Activated T-cell treated with anti-CD3 and anti-CD28 coated beads for 4 hours (primary cell): ENCODE data around the gene TRIM28.
"Not testable (repeated sequence)": the region's sequence is repeated elsewhere in the genome, so short reads cannot be mapped to it uniquely, and the experiment has no call there.

Source experiments
- DNase-seq: peaks from one replicate; pipeline ENCODE4 v3.0.0-alpha.2; 2020

The TRIM28 gene

DNA sequence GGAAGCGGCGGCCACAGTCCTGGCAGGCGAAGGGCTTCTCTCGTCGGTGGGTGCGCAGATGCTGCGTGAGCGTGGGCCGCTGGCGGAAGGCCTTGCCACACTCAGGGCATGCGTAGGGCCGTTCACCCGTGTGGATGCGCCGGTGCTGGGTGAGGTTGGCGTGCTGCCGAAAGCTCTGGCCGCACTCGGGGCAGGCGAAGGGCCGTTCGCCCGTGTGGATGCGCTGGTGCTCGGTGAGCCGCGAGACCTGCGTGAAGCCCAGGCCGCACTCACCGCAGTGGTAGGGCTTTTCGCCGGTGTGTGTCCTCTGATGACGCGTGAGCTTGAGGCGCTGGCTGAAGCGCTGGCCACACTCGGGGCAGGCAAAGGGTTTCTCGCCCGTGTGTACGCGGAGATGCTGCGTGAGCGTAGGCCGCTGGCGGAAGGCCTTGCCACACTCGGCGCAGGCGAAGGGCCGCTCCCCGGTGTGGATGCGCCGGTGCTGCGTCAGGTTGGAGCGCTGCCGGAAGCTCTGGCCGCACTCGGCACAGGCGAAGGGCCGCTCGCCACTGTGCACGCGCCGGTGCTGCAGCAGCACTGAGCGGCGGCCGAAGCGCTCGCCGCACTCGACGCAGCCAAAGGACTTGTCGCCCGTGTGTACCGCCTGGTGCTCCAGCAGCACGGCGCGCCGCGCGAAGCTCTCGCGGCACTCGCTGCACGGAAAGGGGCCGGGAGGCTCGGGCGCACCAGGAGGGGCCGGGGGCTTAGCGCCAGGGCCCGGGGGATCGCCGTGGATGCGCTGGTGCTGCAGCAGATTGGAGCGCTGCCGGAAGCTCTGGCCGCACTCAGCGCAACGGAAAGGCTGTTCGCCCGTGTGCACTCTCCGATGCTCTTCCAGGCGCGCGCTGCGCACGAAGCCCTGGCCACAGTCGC lies 18.5 kb downstream of the TRIM28 start:
- no peak for DNase-seq

GRCh38 chr19:58563034-58563573 lies 19.2 kb downstream of the TRIM28 start:
- no peak for DNase-seq

GRCh38 chr19:58563823-58564222 lies 20.0 kb downstream of the TRIM28 start:
- no peak for DNase-seq

DNA sequence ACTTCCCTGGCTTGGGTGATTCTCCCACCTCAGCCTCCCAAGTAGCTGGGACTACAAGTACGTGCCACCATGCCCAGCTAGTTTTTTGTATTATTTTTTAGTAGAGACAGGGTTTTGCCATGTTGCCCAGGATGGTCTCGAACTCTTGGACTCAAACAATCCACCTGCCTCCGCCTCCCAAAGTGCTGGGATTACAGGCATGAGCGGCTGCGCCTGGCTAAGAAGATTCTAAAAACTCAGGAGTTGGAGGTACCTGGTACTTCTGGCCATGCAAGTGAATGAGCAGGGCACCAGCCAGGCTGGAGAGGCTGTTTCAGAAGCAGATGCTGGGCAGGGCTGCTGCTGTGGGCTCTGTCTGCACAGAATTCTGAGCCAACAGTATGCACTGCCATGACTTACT lies 23.1 kb downstream of the TRIM28 start:
- no peak for DNase-seq

DNA sequence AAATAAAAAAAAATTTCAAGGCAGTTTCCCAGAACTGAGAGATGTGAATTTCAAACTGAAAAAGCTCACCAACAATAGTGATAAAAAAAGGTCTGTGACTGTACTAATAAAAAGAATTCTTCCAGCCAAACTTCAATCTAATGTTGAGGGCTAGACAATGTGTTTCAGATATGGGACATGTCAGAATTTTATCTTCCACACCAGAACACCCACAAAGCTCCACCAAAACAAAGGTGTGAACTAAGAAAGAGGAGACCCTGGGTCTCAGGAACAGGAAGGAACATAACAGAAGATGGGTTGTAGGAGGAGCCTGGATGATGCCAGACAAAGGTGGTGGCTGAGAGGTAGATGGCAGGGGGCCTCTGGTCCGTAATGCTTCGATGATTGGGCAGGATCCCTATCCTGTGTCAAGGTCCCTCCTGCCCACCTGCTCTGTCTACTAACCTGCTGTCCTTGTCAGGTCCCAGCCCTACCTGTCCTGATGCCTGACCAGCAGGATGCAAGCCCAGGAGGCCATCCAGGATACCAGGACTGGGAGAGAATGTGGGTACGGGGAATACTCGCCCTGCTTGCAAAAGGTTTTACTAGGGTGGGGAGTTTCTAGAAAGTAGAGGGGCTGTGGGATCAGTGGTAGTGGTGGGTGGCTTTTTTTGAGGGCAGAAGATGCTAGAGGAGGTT lies 24.7 kb downstream of the TRIM28 start:
- no peak for DNase-seq

GRCh38 chr19:58569191-58569942 lies 25.5 kb downstream of the TRIM28 start:
- no peak for DNase-seq

DNA sequence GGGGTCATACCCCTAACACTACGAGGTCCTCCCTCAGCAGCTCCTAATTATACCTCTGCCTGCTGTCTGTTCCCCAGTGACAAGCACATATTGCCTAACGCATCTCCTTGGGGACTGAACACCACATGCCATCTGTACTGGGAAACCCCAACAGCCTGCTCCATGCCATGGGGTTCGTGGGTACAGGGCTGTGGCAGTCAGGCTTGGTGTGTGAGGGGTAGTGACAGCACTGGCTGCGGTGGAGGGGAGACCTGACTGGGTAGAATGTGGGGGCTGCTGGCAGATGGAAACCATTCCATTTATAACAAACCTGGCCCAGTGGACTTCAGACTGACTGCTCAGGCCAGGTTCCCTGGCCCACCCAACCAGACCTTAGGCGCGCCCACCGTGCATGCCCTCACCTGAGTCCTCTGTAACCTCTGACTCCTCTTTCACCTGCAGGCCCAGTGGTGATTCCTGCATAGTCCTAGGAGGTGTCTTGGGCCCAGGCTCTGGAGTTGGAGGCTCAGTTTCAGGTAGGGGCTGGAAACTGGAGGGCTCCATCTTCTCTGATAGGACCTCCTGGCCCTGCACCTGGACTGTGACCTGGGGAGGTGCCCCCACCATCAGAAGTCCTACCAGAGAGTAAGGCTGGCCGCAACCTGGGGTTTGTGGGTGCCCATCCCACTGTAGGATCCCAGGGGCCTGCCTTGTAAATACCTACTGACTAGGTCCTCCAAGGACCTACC lies 26.2 kb downstream of the TRIM28 start:
- no peak for DNase-seq

DNA sequence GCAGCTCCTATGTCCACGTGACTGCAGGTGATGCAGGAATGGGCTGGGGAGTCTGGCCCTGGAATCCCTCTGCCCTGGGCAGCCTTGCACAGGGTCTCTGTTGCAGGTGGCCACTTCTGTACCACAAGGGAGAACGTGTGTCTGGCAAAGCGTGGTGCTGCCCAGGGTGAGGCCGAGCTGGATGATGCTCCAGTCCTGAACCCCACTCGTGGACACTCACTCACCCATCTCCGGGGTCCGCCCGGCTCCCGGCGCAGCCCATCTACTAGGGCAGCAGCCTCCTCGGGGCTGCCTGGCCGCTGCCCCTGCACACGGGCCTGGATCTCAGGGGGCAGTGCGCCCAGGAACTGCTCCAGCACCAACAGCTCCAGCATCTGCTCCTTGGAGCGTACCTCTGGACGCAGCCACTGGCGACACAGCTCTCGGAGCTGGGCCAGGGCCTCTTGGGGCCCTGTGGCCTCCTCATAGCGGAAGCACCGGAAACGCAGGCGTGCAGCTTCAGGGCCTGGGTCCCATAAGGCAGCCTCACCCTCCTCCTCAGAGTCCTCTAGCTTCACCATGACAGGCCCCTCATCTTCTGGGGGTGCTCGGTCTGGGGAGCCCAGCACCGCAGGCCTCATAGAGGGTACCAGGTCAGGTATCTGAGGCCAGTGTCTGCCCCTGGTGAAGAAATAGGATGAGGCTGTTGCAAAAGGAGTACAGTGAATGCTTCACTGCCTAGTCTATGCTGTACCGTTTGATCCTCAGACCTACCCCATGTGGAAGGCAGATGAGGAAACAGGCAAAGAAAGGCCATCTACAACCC lies 27.1 kb downstream of the TRIM28 start:
- no peak for DNase-seq

GRCh38 chr19:58571575-58571947 lies 27.7 kb downstream of the TRIM28 start:
- no peak for DNase-seq

DNA sequence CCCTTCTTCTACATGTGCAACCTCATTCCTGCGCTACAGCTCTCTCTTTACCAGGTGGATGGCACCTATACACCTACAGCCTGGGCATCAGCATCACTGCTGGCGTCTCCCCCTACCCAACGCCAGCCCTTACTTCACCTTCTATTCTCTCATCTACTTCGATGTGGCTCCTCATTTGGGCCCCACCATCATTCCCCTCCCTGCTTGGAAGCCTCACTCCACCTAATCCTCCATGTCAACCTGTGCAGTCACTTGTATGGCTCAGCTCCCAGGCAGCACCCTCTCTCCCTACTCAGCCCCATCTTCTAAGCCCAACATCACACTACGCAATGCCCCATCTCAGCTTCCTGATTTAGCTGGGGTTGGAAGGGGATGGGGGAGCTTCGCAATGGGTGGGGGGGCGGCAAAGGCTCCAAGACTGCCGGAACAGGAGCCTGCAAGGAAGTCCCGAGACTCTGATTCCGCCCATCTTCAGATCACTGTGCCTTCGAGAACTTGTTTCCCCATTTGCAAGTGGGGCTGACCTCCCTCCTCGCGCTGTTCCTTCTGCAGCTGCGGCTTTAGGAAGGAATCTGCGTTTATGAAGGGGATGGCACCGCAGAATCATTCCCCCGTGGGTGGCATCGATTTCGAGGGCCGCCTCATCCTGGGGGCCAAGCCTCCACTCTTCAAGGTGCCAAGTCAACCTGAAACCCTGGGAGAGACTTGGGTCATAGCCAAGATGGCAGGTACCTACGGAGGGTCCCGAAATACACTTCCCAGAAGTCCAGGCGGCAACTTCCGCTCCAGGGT lies 28.4 kb downstream of the TRIM28 start:
- DNase-seq = no peak

GRCh38 chr19:58572818-58573657 lies 29.2 kb downstream of the TRIM28 start, which contains the start of gene MZF1:
MZF1 (minus strand) TSS chr19:58573335; CDS start chr19:58571389, 1,946 bp downstream.
- peak; percentile 99 for DNase-seq

DNA sequence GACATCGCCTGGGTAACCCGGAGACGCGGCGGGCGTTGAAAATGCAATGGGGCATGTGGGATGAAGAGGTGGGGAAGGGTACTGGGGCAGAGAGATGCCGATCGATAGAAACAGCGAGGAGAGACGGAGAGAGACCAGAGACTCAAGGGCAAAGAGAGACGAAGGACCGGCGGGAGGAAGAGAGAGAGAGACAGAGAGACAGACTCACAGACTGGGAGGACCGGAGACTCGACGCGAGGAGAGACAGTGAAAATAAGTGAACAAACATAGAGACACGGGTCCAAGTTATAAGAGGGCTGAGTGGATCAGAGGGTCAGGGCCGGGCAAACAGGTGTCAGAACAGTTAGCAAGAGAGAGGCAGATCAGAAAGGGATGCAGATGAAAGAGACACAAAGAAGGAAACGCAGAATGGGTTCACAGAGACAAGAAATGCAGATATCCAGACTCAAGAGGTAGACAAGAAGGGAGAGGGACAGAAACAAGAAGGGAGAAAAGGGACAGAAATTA lies 29.8 kb downstream of the TRIM28 start:
- no peak for DNase-seq

- DNase-seq = peak; percentile 58
These were observed 31.5 kb downstream of the TRIM28 start for GRCh38 chr19:58575183-58576041.

DNA sequence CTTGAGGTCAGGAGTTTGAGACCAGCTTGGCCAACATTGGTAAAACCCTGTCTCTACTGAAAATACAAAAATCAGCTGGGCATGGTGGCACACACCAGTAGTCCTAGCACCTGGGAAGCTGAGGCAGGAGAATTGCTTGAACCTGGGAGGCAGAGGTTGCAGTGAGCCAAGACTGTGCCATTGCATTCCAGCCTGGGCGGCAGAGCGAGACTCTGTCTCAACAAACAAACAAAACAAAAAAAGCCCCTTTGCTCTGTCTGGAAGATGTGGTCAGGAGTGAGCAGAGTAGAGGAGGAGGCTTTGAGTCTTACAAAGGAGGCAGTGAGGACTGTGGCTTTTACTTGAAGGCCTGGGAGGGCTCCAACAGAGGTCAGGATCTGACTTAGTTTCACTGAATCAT lies 33.7 kb downstream of the TRIM28 start:
- not testable (repeated sequence) for DNase-seq

- no peak for DNase-seq
These were observed 34.4 kb downstream of the TRIM28 start for GRCh38 chr19:58578012-58578925.

GRCh38 chr19:58579473-58580142 lies 35.7 kb downstream of the TRIM28 start:
- DNase-seq = no peak
